ENCODE data around the gene THRB. TPM values are rescaled to one million over a fixed set of nuclear protein-coding genes. Genes with fewer than 3 reads are reported as not detected.

Gene THRB
- total and polyA plus RNA-seq, 9 of the 15 experiments (the other 6 are each of a cell fraction or from before 2014, with no cell fraction given): 1.7 to 14.9 (median 6.9) TPM

GRCh38 chr3:24493746-24494617 lies 668 bp downstream of the THRB start (continued):
- TF ChIP-seq ZNF778 (CRISPR knock-in tag; IDR thresholded peaks at IDR 0.05) (no peak), MIER1 (IDR thresholded peaks at IDR 0.05; ENCODE audit: low read depth) (no peak; the same call in 1 of the 2 replicates), ZNF644 (tag; IDR thresholded peaks at IDR 0.05; ENCODE audit: low read depth) (no peak), SP1 (CRISPR knock-in tag; IDR thresholded peaks at IDR 0.05) (0 out of 2 replicates have a peak, but pooled peaks have one; percentile 8), CREB3L1 (IDR thresholded peaks at IDR 0.05; ENCODE audit: borderline replicate concordance, low read depth) (no peak; the same call in 1 of the 2 replicates), HMGN3 (IDR thresholded peaks at IDR 0.05; ENCODE audit: borderline replicate concordance, extremely low read depth, insufficient read length, low read depth, low read length) (peak; percentile 43), CTCFL (IDR thresholded peaks at IDR 0.05; ENCODE audit: borderline replicate concordance, insufficient read depth, low read depth, low read length, poor library complexity, severe bottlenecking) (peak; percentile 36), RBFOX2 (IDR thresholded peaks at IDR 0.05; ENCODE audit: low read depth, low read length) (peak; percentile 62; the same call in 1 of the 2 replicates), FIP1L1 (IDR thresholded peaks at IDR 0.05; ENCODE audit: low read depth, low read length, poor library complexity, severe bottlenecking) (peak; percentile 28), ZNF696 (CRISPR knock-in tag; conservative IDR thresholded peaks at IDR 0.05) (no peak), CCNT2 (IDR thresholded peaks at IDR 0.05; ENCODE audit: borderline replicate concordance, extremely low read depth, insufficient read length, low read depth, low read length) (peak; percentile 50), TEAD4 (IDR thresholded peaks at IDR 0.05; ENCODE audit: low read length) (peak; percentile 68; the same call in 1 of the 2 replicates), TEAD4 (CRISPR knock-in tag; IDR thresholded peaks at IDR 0.05; ENCODE audit: borderline replicate concordance) (no peak), FOXA1 (IDR thresholded peaks at IDR 0.05; ENCODE audit: borderline replicate concordance) (no peak), XRCC3 (IDR thresholded peaks at IDR 0.05) (no peak), ARID4B (CRISPR knock-in tag; IDR thresholded peaks at IDR 0.05) (peak; percentile 64; the same call in 1 of the 2 replicates), ZNF124 (CRISPR knock-in tag; IDR thresholded peaks at IDR 0.05) (no peak), NR1H2 (CRISPR knock-in tag; IDR thresholded peaks at IDR 0.05) (0 out of 2 replicates have a peak, but pooled peaks have one; percentile 41)

Data from K562 (cell line).